Esophagus mucosa (tissue), 1 donor: Measurements from ENCODE around the gene MAB21L3. TPM values are rescaled to one million over a fixed set of nuclear protein-coding genes. Genes with fewer than 3 reads are reported as not detected.

ENCODE experiments used
- ATAC-seq: fragments of 200-7000 bp; cut with Tn5 transposase; one replicate; pipeline ENCODE4 v1.9.1; 2020
- total RNA-seq: library from RNA; stranded (reverse); gene quantifications from one replicate; pipeline ENCODE4 v1.2.4, GENCODE V29; 2023
- donor health status: DM: yes; HTN: yes; CAD: no.

The MAB21L3 gene
- 6.7 TPM for total RNA-seq

- ATAC-seq: peak; percentile 43
Observed at GRCh38 chr1:116110567-116111523, at the start of gene MAB21L3. Gene MAB21L3, plus strand, starts transcription at chr1:116111399. Its CDS starts 1,217 bp downstream, at chr1:116112616.

GRCh38 chr1:116062201-116062600, 49.0 kb upstream of the MAB21L3 start:
- ATAC-seq: no peak

GRCh38 chr1:116064616-116065015, 46.6 kb upstream of the MAB21L3 start:
- no peak for ATAC-seq

GRCh38 chr1:116066868-116067565, 44.2 kb upstream of the MAB21L3 start:
- no peak for ATAC-seq

GRCh38 chr1:116067566-116067890, 43.7 kb upstream of the MAB21L3 start:
- no peak for ATAC-seq

GRCh38 chr1:116075575-116075974, 35.6 kb upstream of the MAB21L3 start:
- no peak for ATAC-seq

- no peak for ATAC-seq
Observed at GRCh38 chr1:116075990-116076389, 35.2 kb upstream of the MAB21L3 start.

- peak; percentile 38 for ATAC-seq
Observed at GRCh38 chr1:116076831-116077230, 34.4 kb upstream of the MAB21L3 start.

- no peak for ATAC-seq
Observed at GRCh38 chr1:116078699-116079223, 32.4 kb upstream of the MAB21L3 start.

GRCh38 chr1:116087628-116088027, 23.6 kb upstream of the MAB21L3 start:
- ATAC-seq: no peak

- ATAC-seq: no peak
Observed at GRCh38 chr1:116089870-116090269, 21.3 kb upstream of the MAB21L3 start.

- ATAC-seq: no peak
Observed at GRCh38 chr1:116091083-116091482, 20.1 kb upstream of the MAB21L3 start.

GRCh38 chr1:116092752-116093489, 18.3 kb upstream of the MAB21L3 start:
- ATAC-seq: peak; percentile 91

GRCh38 chr1:116095027-116095426, 16.2 kb upstream of the MAB21L3 start:
- no peak for ATAC-seq

GRCh38 chr1:116096013-116096618, 15.1 kb upstream of the MAB21L3 start:
- ATAC-seq: no peak

GRCh38 chr1:116097626-116098025, 13.6 kb upstream of the MAB21L3 start:
- ATAC-seq: no peak

GRCh38 chr1:116099379-116099778, 11.8 kb upstream of the MAB21L3 start:
- no peak for ATAC-seq

GRCh38 chr1:116099919-116100318, 11.3 kb upstream of the MAB21L3 start:
- no peak for ATAC-seq

- no peak for ATAC-seq
Observed at GRCh38 chr1:116104667-116105066, 6.5 kb upstream of the MAB21L3 start.

GRCh38 chr1:116105996-116106395, 5.2 kb upstream of the MAB21L3 start:
- ATAC-seq: no peak

- no peak for ATAC-seq
Observed at GRCh38 chr1:116106646-116107045, 4.6 kb upstream of the MAB21L3 start.

GRCh38 chr1:116107371-116107770, 3.8 kb upstream of the MAB21L3 start:
- no peak for ATAC-seq
